WERI-Rb-1 (cell line): Measurements from ENCODE around the gene SIX5.

Experiments
- DNase-seq: peaks from one replicate; pipeline ENCODE4 v3.0.0-alpha.2; 2020
- H3K27ac ChIP-seq: fragments of 250-450 bp; sonication (Bioruptor Pico); 2 replicates; pipeline ENCODE4 v1.5.1; 2020; ENCODE audit warnings: mild to moderate bottlenecking, moderate library complexity
- H3K27me3 ChIP-seq: fragments of 250-450 bp; sonication (Bioruptor Pico); 2 replicates; pipeline ENCODE4 v1.5.1; 2021; ENCODE audit warnings: mild to moderate bottlenecking, low read depth, moderate library complexity; ENCODE audit not compliant: insufficient read depth, severe bottlenecking
- H3K36me3 ChIP-seq: fragments of 250-450 bp; sonication (Bioruptor Pico); 2 replicates; pipeline ENCODE4 v1.5.1; 2020; ENCODE audit warnings: mild to moderate bottlenecking, moderate library complexity
- H3K4me3 ChIP-seq: 2 replicates; pipeline ENCODE4 v1.5.1; 2011; ENCODE audit warnings: low read depth, mild to moderate bottlenecking, control low read depth, low read length
- H3K9me3 ChIP-seq: fragments of 250-450 bp; sonication (Bioruptor Pico); 2 replicates; pipeline ENCODE4 v1.5.1; 2021; ENCODE audit warnings: mild to moderate bottlenecking, moderate library complexity; ENCODE audit not compliant: severe bottlenecking
- TF ChIP-seq, protein P1 (sequence below): IDR thresholded peaks from 2 replicates; pipeline ENCODE4 v1.5.1; 2011; ENCODE audit warnings: low read depth, mild to moderate bottlenecking, control low read depth, inconsistent platforms, low read length

Gene SIX5

DNA sequence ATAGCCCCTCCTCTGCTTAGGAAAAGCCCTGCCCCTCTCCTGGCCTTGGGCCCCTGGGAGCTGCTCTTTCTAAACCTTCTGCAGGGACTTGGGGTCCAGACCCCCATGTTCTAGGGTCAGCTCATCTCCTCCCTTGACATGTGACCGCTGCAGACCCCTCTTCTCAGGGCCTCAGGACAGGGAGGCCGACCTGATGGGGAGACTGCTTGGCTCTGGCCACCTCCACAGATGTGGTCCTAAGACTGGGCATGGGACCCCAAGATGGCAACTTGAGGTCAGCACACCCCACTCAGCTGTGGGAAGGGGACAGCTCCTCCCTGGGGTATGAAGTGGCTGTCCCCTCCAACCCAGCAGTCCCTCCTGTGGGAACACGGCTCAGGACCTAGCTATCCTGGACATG, 3.9 kb upstream of the SIX5 start:
- no peak overlapping the region for H3K27ac ChIP-seq
- no peak for DNase-seq
- TF ChIP-seq, protein P1, sequence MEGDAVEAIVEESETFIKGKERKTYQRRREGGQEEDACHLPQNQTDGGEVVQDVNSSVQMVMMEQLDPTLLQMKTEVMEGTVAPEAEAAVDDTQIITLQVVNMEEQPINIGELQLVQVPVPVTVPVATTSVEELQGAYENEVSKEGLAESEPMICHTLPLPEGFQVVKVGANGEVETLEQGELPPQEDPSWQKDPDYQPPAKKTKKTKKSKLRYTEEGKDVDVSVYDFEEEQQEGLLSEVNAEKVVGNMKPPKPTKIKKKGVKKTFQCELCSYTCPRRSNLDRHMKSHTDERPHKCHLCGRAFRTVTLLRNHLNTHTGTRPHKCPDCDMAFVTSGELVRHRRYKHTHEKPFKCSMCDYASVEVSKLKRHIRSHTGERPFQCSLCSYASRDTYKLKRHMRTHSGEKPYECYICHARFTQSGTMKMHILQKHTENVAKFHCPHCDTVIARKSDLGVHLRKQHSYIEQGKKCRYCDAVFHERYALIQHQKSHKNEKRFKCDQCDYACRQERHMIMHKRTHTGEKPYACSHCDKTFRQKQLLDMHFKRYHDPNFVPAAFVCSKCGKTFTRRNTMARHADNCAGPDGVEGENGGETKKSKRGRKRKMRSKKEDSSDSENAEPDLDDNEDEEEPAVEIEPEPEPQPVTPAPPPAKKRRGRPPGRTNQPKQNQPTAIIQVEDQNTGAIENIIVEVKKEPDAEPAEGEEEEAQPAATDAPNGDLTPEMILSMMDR: no peak
- no peak overlapping the region for H3K4me3 ChIP-seq
- H3K9me3 ChIP-seq: no peaks in the 10 kb centered on the region
- H3K36me3 ChIP-seq: peaks cover 8% of the 10 kb centered on the region; the same call in 1 of the 2 replicates
- no peaks in the 10 kb centered on the region for H3K27me3 ChIP-seq

DNA sequence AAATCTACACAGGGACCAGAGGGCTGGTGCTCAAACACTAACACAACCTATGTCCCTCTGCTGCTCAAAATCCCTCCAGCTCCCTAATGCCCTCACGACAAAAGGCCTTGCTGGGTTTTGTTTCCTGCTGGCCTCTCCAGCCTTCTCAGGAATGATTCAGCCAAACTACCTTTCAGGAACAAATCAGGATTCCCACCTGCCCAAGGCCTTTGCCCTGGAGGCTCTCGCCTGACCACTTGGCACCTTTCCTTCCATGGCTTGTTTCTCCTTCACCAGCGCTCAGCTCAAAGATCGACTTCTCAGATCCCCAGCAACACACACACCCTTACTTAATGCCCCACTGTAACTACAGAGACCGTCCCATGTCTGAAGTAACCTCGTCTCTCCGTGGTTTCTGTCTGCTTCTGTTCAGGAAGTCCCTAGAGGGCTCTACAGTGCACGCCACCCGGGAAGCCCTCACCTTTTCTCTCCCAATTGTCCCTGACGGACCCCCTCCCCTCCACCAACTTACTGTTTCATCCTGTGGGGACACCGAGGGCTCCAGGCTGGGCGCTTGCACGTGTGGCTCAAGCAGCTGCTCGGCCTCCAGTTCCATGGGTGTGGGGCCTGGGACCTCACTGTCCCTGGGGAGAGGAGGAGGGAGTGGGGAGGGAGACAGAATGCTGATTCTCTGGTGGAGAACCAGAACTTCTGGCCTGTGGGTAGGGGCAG, 3.2 kb upstream of the SIX5 start:
- no peaks in the 10 kb centered on the region for H3K27me3 ChIP-seq
- H3K9me3 ChIP-seq: no peaks in the 10 kb centered on the region
- TF ChIP-seq, protein P1: no peak
- H3K36me3 ChIP-seq: peaks cover 5% of the 10 kb centered on the region; the same call in 1 of the 2 replicates
- no peak overlapping the region for H3K4me3 ChIP-seq
- H3K27ac ChIP-seq: no peak overlapping the region
- DNase-seq: no peak

DNA sequence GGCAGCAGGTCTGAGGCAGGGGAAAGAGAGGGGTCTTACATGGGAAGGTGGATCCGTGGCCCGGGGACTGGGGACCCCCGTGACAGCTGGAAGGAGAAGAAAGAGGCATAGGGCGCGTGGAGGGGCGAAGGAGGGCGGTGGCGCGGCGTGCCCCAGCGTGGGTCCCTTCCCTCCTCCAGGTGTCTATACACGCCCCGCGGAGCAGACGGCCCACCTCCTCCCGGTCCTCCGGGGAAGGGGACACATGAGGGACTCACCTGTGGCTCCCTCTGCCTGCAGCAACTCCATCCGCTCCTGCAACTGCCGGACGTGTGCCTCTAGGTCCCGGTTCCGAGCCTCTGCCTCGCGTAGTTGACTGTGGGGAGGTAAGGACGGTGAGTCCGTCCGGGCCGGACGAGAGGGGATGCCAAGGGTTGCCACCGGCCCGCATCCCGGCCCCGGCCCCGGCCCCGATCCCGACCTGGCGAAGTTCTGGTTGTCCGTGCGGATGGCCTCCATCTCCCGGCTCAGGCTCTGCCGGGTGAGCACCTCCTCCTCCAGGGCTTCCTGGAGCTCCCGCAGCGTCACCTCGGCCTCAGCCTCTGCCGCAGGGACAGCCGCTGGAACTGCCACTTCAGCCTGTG, 2.4 kb upstream of the SIX5 start:
- H3K27me3 ChIP-seq: no peaks in the 10 kb centered on the region

DNA sequence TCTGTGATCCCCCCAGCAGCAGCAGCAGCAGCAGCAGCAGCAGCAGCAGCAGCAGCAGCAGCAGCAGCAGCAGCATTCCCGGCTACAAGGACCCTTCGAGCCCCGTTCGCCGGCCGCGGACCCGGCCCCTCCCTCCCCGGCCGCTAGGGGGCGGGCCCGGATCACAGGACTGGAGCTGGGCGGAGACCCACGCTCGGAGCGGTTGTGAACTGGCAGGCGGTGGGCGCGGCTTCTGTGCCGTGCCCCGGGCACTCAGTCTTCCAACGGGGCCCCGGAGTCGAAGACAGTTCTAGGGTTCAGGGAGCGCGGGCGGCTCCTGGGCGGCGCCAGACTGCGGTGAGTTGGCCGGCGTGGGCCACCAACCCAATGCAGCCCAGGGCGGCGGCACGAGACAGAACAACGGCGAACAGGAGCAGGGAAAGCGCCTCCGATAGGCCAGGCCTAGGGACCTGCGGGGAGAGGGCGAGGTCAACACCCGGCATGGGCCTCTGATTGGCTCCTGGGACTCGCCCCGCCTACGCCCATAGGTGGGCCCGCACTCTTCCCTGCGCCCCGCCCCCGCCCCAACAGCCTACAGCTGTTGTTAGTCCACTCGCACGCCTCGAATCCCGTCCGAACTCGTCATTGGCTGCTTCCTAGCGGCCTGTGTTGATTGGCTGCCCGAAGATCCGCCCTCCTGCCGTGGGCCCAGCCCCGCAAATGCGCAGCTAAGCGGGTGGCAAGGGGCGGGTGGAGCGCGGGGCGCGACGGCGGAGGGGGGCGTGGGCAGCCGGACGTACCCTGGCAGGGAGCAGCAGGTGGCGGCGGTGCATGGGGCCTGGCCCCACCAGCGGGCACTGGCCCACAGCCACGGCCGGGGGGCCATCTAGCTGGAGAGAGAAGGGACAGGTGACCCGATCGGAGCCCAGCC, 1.4 kb upstream of the SIX5 start:
- Histone ChIP-seq H3K27me3 (no peaks in the 10 kb centered on the region), H3K9me3 (no peaks in the 10 kb centered on the region), H3K4me3 (peak overlapping the region; percentile 46), H3K36me3 (no peaks in the 10 kb centered on the region; the same call in 1 of the 2 replicates), H3K27ac (peak overlapping the region; percentile 77)
- TF ChIP-seq, protein P1: peak; percentile 70
- peak; percentile 98 for DNase-seq

More for the DNA sequence above, 2.4 kb upstream of the SIX5 start:
- no peaks in the 10 kb centered on the region; the same call in 1 of the 2 replicates for H3K36me3 ChIP-seq
- H3K4me3 ChIP-seq: peak overlapping the region; percentile 46
- H3K9me3 ChIP-seq: no peaks in the 10 kb centered on the region
- H3K27ac ChIP-seq: peak overlapping the region; percentile 50
- TF ChIP-seq, protein P1: no peak
- DNase-seq: no peak

DNA sequence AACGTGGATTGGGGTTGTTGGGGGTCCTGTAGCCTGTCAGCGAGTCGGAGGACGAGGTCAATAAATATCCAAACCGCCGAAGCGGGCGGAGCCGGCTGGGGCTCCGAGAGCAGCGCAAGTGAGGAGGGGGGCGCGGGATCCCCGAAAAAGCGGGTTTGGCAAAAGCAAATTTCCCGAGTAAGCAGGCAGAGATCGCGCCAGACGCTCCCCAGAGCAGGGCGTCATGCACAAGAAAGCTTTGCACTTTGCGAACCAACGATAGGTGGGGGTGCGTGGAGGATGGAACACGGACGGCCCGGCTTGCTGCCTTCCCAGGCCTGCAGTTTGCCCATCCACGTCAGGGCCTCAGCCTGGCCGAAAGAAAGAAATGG, 754 bp upstream of the SIX5 start:
- Histone ChIP-seq H3K27me3 (no peaks in the 10 kb centered on the region), H3K36me3 (no peaks in the 10 kb centered on the region; the same call in 1 of the 2 replicates), H3K27ac (peak overlapping the region; percentile 32), H3K9me3 (no peaks in the 10 kb centered on the region), H3K4me3 (peak overlapping the region; percentile 46)
- peak; percentile 40 for DNase-seq
- TF ChIP-seq, protein P1: no peak
